BLaER1 treated with 17β-estradiol and CSF1 and Interleukin-3, amounts not matched to agents 10 nM and 100 nM (cell line): ENCODE data around the gene RRM1.

ENCODE experiments used
- H3K27ac ChIP-seq, 11 experiments: shearing (Covaris generic); formaldehyde crosslinking; 2 replicates each; pipeline ENCODE4 v1.8.1; 2022
- H3K27me3 ChIP-seq, 11 experiments: shearing (Covaris generic); formaldehyde crosslinking; 2 replicates each; pipeline ENCODE4 v1.8.1; 2022
- H3K36me3 ChIP-seq, 11 experiments: shearing (Covaris generic); formaldehyde crosslinking; 2 replicates each; pipeline ENCODE4 v1.8.1; 2022
- H3K4me1 ChIP-seq, 10 experiments: shearing (Covaris generic); formaldehyde crosslinking; 2 replicates each; pipeline ENCODE4 v1.8.1; 2022
- H3K4me2 ChIP-seq, 11 experiments: shearing (Covaris generic); formaldehyde crosslinking; 2 replicates each; pipeline ENCODE4 v1.8.1; 2022
- H3K4me3 ChIP-seq, 10 experiments: shearing (Covaris generic); formaldehyde crosslinking; 2 replicates each; pipeline ENCODE4 v1.8.1; 2022
- H3K9ac ChIP-seq, 11 experiments: shearing (Covaris generic); formaldehyde crosslinking; 2 replicates each; pipeline ENCODE4 v1.8.1; 2022
- H3K9me3 ChIP-seq, 11 experiments: shearing (Covaris generic); formaldehyde crosslinking; replicated peaks in 1 of 11; 2 replicates each; pipeline ENCODE4 v1.8.1; 2022
- H4K20me1 ChIP-seq, 11 experiments: shearing (Covaris generic); formaldehyde crosslinking; 2 replicates each; pipeline ENCODE4 v1.8.1; 2022
- Cebpa-rat ChIP-seq, 11 experiments: shearing (Covaris generic); IDR thresholded peaks; 2 replicates each; pipeline ENCODE4 v1.8.1; 2022

RRM1 gene

GRCh38 chr11:4184163-4184916 lies 89.7 kb downstream of the RRM1 start:
- H3K4me1 ChIP-seq, result peaks cover 0 to 14% (median 6%) of the 10 kb centered on the region in 10 experiments; a peak in 15 of 20 replicates
- H3K4me2 ChIP-seq, result no peak overlapping the region
- H3K9me3 ChIP-seq, result no peaks in the 10 kb centered on the region
- H3K27me3 ChIP-seq, result 0 out of 22 replicates have a peak, but pooled peaks cover 0 to 5% (median 0%) of the 10 kb centered on the region in 11 experiments
- no peak overlapping the region for H3K27ac ChIP-seq
- H3K36me3 ChIP-seq, result no peaks in the 10 kb centered on the region
- TF ChIP-seq Cebpa-rat (IDR thresholded peaks at IDR 0.05), result peak in 5 of 11 experiments; percentile 10 to 72 (median 29); a peak in 6 of 22 replicates
- peak overlapping the region in 1 of 11 experiments; percentile 6; a peak in 1 of 22 replicates for H3K9ac ChIP-seq
- H3K4me3 ChIP-seq, result no peak overlapping the region
- H4K20me1 ChIP-seq, result no peaks in the 10 kb centered on the region; a peak in 1 of 22 replicates

GRCh38 chr11:4185561-4185960 lies 91.0 kb downstream of the RRM1 start:
- H3K36me3 ChIP-seq, result no peaks in the 10 kb centered on the region
- no peaks in the 10 kb centered on the region for H3K9me3 ChIP-seq
- no peak overlapping the region for H3K4me3 ChIP-seq
- no peak overlapping the region for H3K9ac ChIP-seq
- TF ChIP-seq Cebpa-rat (IDR thresholded peaks at IDR 0.05), result no peak
- H3K27me3 ChIP-seq, result 0 out of 22 replicates have a peak, but pooled peaks cover 0 to 5% (median 0%) of the 10 kb centered on the region in 11 experiments
- H3K27ac ChIP-seq, result no peak overlapping the region
- H3K4me2 ChIP-seq, result no peak overlapping the region
- H3K4me1 ChIP-seq, result peaks cover 0 to 14% (median 6%) of the 10 kb centered on the region in 10 experiments; a peak in 15 of 20 replicates
- no peaks in the 10 kb centered on the region; a peak in 1 of 22 replicates for H4K20me1 ChIP-seq

GRCh38 chr11:4186464-4187054 lies 92.0 kb downstream of the RRM1 start:
- Histone ChIP-seq H3K4me2 (peak overlapping the region; percentile 86 to 98 (median 91)), H3K9me3 (no peaks in the 10 kb centered on the region), H3K27ac (peak overlapping the region in 1 of 11 experiments; percentile 75; a peak in 1 of 22 replicates), H3K27me3 (0 out of 22 replicates have a peak, but pooled peaks cover 0 to 5% (median 0%) of the 10 kb centered on the region in 11 experiments), H4K20me1 (no peaks in the 10 kb centered on the region; a peak in 1 of 22 replicates), H3K9ac (peak overlapping the region in 9 of 11 experiments; percentile 75 to 92 (median 83); a peak in 16 of 22 replicates), H3K4me1 (peaks cover 0 to 14% (median 6%) of the 10 kb centered on the region in 10 experiments; a peak in 15 of 20 replicates), H3K4me3 (peak overlapping the region; percentile 56 to 85 (median 72)), H3K36me3 (no peaks in the 10 kb centered on the region)
- TF ChIP-seq Cebpa-rat (IDR thresholded peaks at IDR 0.05), result no peak

GRCh38 chr11:4187055-4187988 lies 92.7 kb downstream of the RRM1 start:
- TF ChIP-seq Cebpa-rat (IDR thresholded peaks at IDR 0.05), result no peak
- Histone ChIP-seq H3K4me3 (peak overlapping the region; percentile 56 to 85 (median 72)), H3K27me3 (0 out of 22 replicates have a peak, but pooled peaks cover 0 to 5% (median 0%) of the 10 kb centered on the region in 11 experiments), H3K4me2 (peak overlapping the region; percentile 86 to 98 (median 91)), H3K27ac (peak overlapping the region; percentile 31 to 83 (median 66); a peak in 21 of 22 replicates), H3K9ac (peak overlapping the region; percentile 71 to 92 (median 83)), H3K36me3 (no peaks in the 10 kb centered on the region), H4K20me1 (no peaks in the 10 kb centered on the region; a peak in 1 of 22 replicates), H3K9me3 (no peaks in the 10 kb centered on the region), H3K4me1 (peaks cover 0 to 14% (median 6%) of the 10 kb centered on the region in 10 experiments; a peak in 15 of 20 replicates)
